Esophagus squamous epithelium (tissue), 5 donors: ENCODE results near the gene DOCK1. TPM values are rescaled to one million over a fixed set of nuclear protein-coding genes. Genes with fewer than 3 reads are reported as not detected.

ENCODE experiments used
- DNase-seq: peaks from one replicate; lab custom pipeline; 2025; lab: John Stamatoyannopoulos, UW
- H3K27ac ChIP-seq, 4 donors: fragments of 200-600 bp; sonication (generic); one replicate each; pipeline ENCODE4 v1.5.1; 2016 to 2019; ENCODE audit warnings: mild to moderate bottlenecking in 1 of 4
- H3K27me3 ChIP-seq, 4 donors: fragments of 200-600 bp; sonication (generic); 1 replicate in 3 of 4; 2 replicates in 1 of 4; pipeline versions ENCODE4 v1.5.1 to v1.6.0; 2017 to 2021; ENCODE audit warnings: antibody characterized with exemption in 1 of 4
- H3K36me3 ChIP-seq, 3 donors: fragments of 200-600 bp; sonication (generic); one replicate each; pipeline ENCODE4 v1.5.1; 2016 to 2019
- H3K4me1 ChIP-seq, 3 donors: fragments of 200-600 bp; sonication (generic); one replicate each; pipeline ENCODE4 v1.5.1; 2017 to 2019
- H3K4me3 ChIP-seq, 4 donors: fragments of 200-600 bp; sonication (generic); 1 replicate in 3 of 4; 2 replicates in 1 of 4; pipeline ENCODE4 v1.5.1; 2016 to 2019; ENCODE audit warnings: mild to moderate bottlenecking in 2 of 4, moderate library complexity in 1 of 4
- H3K9me3 ChIP-seq, 3 donors: fragments of 200-600 bp; sonication (generic); one replicate each; pipeline ENCODE4 v1.5.1; 2016 to 2019
- CTCF ChIP-seq, 6 experiments: fragments of 450-650 bp in 4 of 6; fragments of 200-600 bp in 2 of 6; sonication (generic) in 2 of 6; IDR thresholded peaks; one replicate each; pipeline ENCODE4 v1.5.1; 2016 to 2019; ENCODE audit warnings: antibody characterized with exemption in 6 of 6, mild to moderate bottlenecking in 4 of 6, moderate library complexity in 4 of 6
- POLR2A ChIP-seq, 4 donors: fragments of 450-650 bp; IDR thresholded peaks; one replicate each; pipeline ENCODE4 v1.6.1; 2017; ENCODE audit warnings: antibody characterized with exemption in 4 of 4, mild to moderate bottlenecking in 4 of 4, moderate library complexity in 3 of 4
- WGBS, 2 donors: methylation state at CpG; one replicate each; pipeline ENCODE4 v1.1.5; 2018; 5-methylcytosine and 5-hydroxymethylcytosine counted together
- intact Hi-C: fragments of 100-400 bp; cut with DNase I; formaldehyde crosslinking; loops from one replicate; pipeline ENCODE4 v1.15.0; 2022
- total RNA-seq, 4 donors: library from RNA; depleted of rRNA; stranded (reverse); fragments of >200 nt; gene quantifications; one replicate each; pipeline ENCODE4 v1.1.0, GENCODE V29; 2016
- donor health status: DM: yes; HTN: yes; CAD: no.

The DOCK1 gene
- total RNA-seq, 4 donors from 2014 or later = 31.8 to 83.4 (median 49.8) TPM

- WGBS, 2 donors = 78 to 81% methylated on average over 6 of the region's 6 CpGs
- intact Hi-C loops = no loop called here
These were observed 426.5 kb downstream of the DOCK1 start for GRCh38 chr10:127331696-127332095.

GRCh38 chr10:127332631-127333030 is 427.4 kb downstream of the DOCK1 start:
- H3K4me1 ChIP-seq = no peaks in the 10 kb centered on the region
- H3K4me3 ChIP-seq = no peak overlapping the region
- H3K27ac ChIP-seq = no peak overlapping the region
- H3K27me3 ChIP-seq = no peaks in the 10 kb centered on the region
- intact Hi-C loops = no loop called here
- WGBS, 2 donors = 53 to 64% methylated on average over 4 of the region's 4 CpGs
- H3K9me3 ChIP-seq = no peaks in the 10 kb centered on the region
- H3K36me3 ChIP-seq = peaks cover 0 to 9% (median 0%) of the 10 kb centered on the region in 3 donors
- TF ChIP-seq POLR2A (IDR thresholded peaks at IDR 0.05) = no peak
- DNase-seq = no peak

More at GRCh38 chr10:127331696-127332095, 426.5 kb downstream of the DOCK1 start:
- no peaks in the 10 kb centered on the region for H3K4me1 ChIP-seq
- TF ChIP-seq CTCF (IDR thresholded peaks at IDR 0.05) = no peak
- TF ChIP-seq POLR2A (IDR thresholded peaks at IDR 0.05) = no peak
- no peak overlapping the region for H3K27ac ChIP-seq
- H3K4me3 ChIP-seq = no peak overlapping the region
- DNase-seq = no peak
- no peaks in the 10 kb centered on the region for H3K9me3 ChIP-seq
- H3K27me3 ChIP-seq = no peaks in the 10 kb centered on the region
- peaks cover 0 to 9% (median 0%) of the 10 kb centered on the region in 3 donors for H3K36me3 ChIP-seq

GRCh38 chr10:127337801-127338200 is 432.6 kb downstream of the DOCK1 start:
- Histone ChIP-seq H3K27me3 (no peaks in the 10 kb centered on the region), H3K4me3 (no peak overlapping the region), H3K27ac (no peak overlapping the region), H3K4me1 (no peaks in the 10 kb centered on the region), H3K9me3 (no peaks in the 10 kb centered on the region), H3K36me3 (peaks cover 0 to 11% (median 0%) of the 10 kb centered on the region in 3 donors)
- no peak for TF ChIP-seq CTCF (IDR thresholded peaks at IDR 0.05)
- TF ChIP-seq POLR2A (IDR thresholded peaks at IDR 0.05) = no peak
- DNase-seq = no peak
- 79 to 86% methylated on average over 9 to 11 of the region's 11 CpGs for WGBS, 2 donors
- intact Hi-C loops = no loop called here

GRCh38 chr10:127338399-127339110 is 433.3 kb downstream of the DOCK1 start:
- no peak overlapping the region for H3K4me3 ChIP-seq
- no peaks in the 10 kb centered on the region for H3K27me3 ChIP-seq
- intact Hi-C loops = no loop called here
- no peaks in the 10 kb centered on the region for H3K9me3 ChIP-seq
- TF ChIP-seq CTCF (IDR thresholded peaks at IDR 0.05) = no peak
- H3K36me3 ChIP-seq = peaks cover 0 to 16% (median 0%) of the 10 kb centered on the region in 3 donors
- no peak for DNase-seq
- H3K27ac ChIP-seq = no peak overlapping the region
- no peaks in the 10 kb centered on the region for H3K4me1 ChIP-seq
- WGBS, 2 donors = 74 to 75% methylated on average over 7 to 10 of the region's 10 CpGs

- no peak for TF ChIP-seq CTCF (IDR thresholded peaks at IDR 0.05)
- no peak for TF ChIP-seq POLR2A (IDR thresholded peaks at IDR 0.05)
- Histone ChIP-seq H3K4me1 (no peaks in the 10 kb centered on the region), H3K9me3 (no peaks in the 10 kb centered on the region), H3K27ac (no peak overlapping the region), H3K4me3 (no peak overlapping the region), H3K27me3 (no peaks in the 10 kb centered on the region), H3K36me3 (peaks cover 0 to 52% (median 4%) of the 10 kb centered on the region in 3 donors)
- no peak for DNase-seq
- intact Hi-C loops = no loop called here
- WGBS, 2 donors = 59 to 75% methylated on average over 4 to 6 of the region's 6 CpGs
These were observed 438.6 kb downstream of the DOCK1 start for GRCh38 chr10:127343821-127344220.
